Osteoblast (primary cell): ENCODE results near the gene PCDHGB7. TPM values are rescaled to one million over a fixed set of nuclear protein-coding genes. Genes with fewer than 3 reads are reported as not detected.
A peak's percentile ranks its signal among the peaks of the same experiment; 100 is the strongest.
"Not testable (repeated sequence)": the region's sequence is repeated elsewhere in the genome, so short reads cannot be mapped to it uniquely, and the experiment has no call there.

Experiments
- DNase-seq: peaks from one replicate; pipeline ENCODE4 v3.0.0; 2011; ENCODE audit warnings: low spot score, mixed read lengths; ENCODE audit not compliant: insufficient read length; ENCODE audit errors: missing footprints
- H2AFZ ChIP-seq: 2 replicates; pipeline ENCODE4 v1.6.0; 2011; ENCODE audit warnings: mild to moderate bottlenecking, low read length
- H3K27ac ChIP-seq: 2 replicates; pipeline ENCODE4 v1.5.1; 2011; ENCODE audit warnings: mild to moderate bottlenecking, low read depth, low read length, moderate library complexity
- H3K27me3 ChIP-seq: 2 replicates; pipeline ENCODE4 v1.6.0; 2012; ENCODE audit warnings: mild to moderate bottlenecking, control low read depth, inconsistent platforms, low read length, moderate library complexity; ENCODE audit not compliant: insufficient read depth
- H3K36me3 ChIP-seq: 2 replicates; pipeline ENCODE4 v1.5.1; 2011; ENCODE audit warnings: mild to moderate bottlenecking, low read length, control low read depth, moderate library complexity; ENCODE audit not compliant: insufficient read depth
- H3K4me1 ChIP-seq: 2 replicates; pipeline ENCODE4 v1.5.1; 2011; ENCODE audit warnings: mild to moderate bottlenecking, low read length, control low read depth, moderate library complexity; ENCODE audit not compliant: insufficient read depth
- H3K4me2 ChIP-seq: 2 replicates; pipeline ENCODE4 v1.6.0; 2011; ENCODE audit warnings: mild to moderate bottlenecking, low read length; ENCODE audit not compliant: insufficient read depth
- H3K4me3 ChIP-seq: fragments of 200-600 bp; sonication (generic); 3 replicates; pipeline ENCODE4 v1.5.1; 2012; ENCODE audit warnings: mild to moderate bottlenecking, low read length, inconsistent platforms; ENCODE audit not compliant: insufficient read depth
- H3K79me2 ChIP-seq: 2 replicates; pipeline ENCODE4 v1.6.0; 2012; ENCODE audit warnings: mild to moderate bottlenecking, low read length, control low read depth, inconsistent platforms; ENCODE audit not compliant: insufficient read depth
- H3K9me3 ChIP-seq: 2 replicates; pipeline ENCODE4 v1.5.1; 2011; ENCODE audit warnings: low read depth, low read length, control low read depth
- H4K20me1 ChIP-seq: 2 replicates; pipeline ENCODE4 v1.6.0; 2012; ENCODE audit warnings: mild to moderate bottlenecking, low read length, control low read depth; ENCODE audit not compliant: insufficient read depth
- CTCF ChIP-seq: IDR thresholded peaks from 2 replicates; pipeline ENCODE4 v1.5.1; 2011; ENCODE audit warnings: mild to moderate bottlenecking, low read depth, low read length, moderate library complexity; ENCODE audit errors: extremely low read depth
- total RNA-seq: library from RNA; depleted of rRNA; stranded (reverse); fragments of >200 nt; gene quantifications from 2 replicates; pipeline ENCODE4 v1.2.3, GENCODE V29; 2012

The PCDHGB7 gene
- total RNA-seq, 1 donor = 18.5 TPM

- no peaks in the 10 kb centered on the region for H3K79me2 ChIP-seq
- H2AFZ ChIP-seq = no peak overlapping the region
- no peaks in the 10 kb centered on the region for H3K4me1 ChIP-seq
- H3K27me3 ChIP-seq = peaks cover 11% of the 10 kb centered on the region
- no peak overlapping the region for H3K27ac ChIP-seq
- H3K9me3 ChIP-seq = peaks cover 3% of the 10 kb centered on the region
- no peak for TF ChIP-seq CTCF
- DNase-seq = no peak
- H3K4me2 ChIP-seq = no peak overlapping the region
- H4K20me1 ChIP-seq = peaks cover 3% of the 10 kb centered on the region
- no peak overlapping the region for H3K4me3 ChIP-seq
- H3K36me3 ChIP-seq = no peaks in the 10 kb centered on the region
Measured at GRCh38 chr5:141409598-141410306, 7.7 kb upstream of the PCDHGB7 start.

GRCh38 chr5:141411575-141411974 is 5.9 kb upstream of the PCDHGB7 start:
- peaks cover 3% of the 10 kb centered on the region for H3K9me3 ChIP-seq

DNA sequence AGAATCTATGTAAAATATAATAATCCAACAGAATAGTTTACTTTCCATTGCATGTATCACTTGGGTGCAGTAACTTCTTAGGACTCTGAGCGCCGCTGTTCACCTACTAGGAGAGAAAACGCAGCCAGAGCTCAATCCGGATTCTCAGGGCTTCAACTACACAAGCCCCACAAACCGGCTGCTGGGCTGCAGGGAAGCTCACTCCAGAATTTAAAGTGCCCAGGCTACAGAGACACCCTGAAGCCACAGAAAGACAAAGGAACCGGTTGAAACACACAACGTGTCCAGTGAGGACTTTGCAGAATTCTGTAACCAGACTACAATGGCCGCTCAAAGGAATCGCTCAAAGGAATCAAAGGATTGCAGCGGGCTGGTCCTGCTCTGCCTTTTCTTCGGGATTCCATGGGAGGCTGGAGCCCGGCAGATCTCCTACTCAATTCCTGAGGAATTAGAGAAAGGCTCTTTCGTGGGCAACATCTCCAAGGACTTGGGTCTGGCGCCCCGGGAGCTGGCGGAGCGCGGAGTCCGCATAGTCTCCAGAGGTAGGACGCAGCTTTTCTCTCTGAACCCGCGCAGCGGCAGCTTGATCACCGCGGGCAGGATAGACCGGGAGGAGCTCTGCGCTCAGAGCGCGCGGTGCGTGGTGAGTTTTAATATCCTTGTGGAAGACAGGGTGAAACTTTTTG is 4.5 kb upstream of the PCDHGB7 start, which contains the start of gene PCDHGA10:
Gene PCDHGA10, plus strand, starts transcription at position 134 of the 686 bp plus-strand sequence. Its CDS starts 189 bp downstream, at position 323.
- Histone ChIP-seq H3K27me3 (peaks cover 11% of the 10 kb centered on the region), H2AFZ (peak within 1 kb of the TSS; percentile 71), H3K36me3 (no peaks in the 10 kb centered on the region), H3K27ac (no peak within 1 kb of the TSS), H3K4me3 (peak within 1 kb of the TSS; percentile 68), H4K20me1 (no peaks in the 10 kb centered on the region), H3K79me2 (no peaks in the 10 kb centered on the region), H3K9me3 (peaks cover 3% of the 10 kb centered on the region), H3K4me1 (no peaks in the 10 kb centered on the region), H3K4me2 (peak within 1 kb of the TSS; percentile 80)
- DNase-seq = peak; percentile 94
- peak; percentile 79 for TF ChIP-seq CTCF

More at GRCh38 chr5:141411575-141411974, 5.9 kb upstream of the PCDHGB7 start:
- no peaks in the 10 kb centered on the region for H3K4me1 ChIP-seq
- H3K4me3 ChIP-seq = no peak overlapping the region
- H3K27me3 ChIP-seq = peaks cover 11% of the 10 kb centered on the region
- no peak overlapping the region for H3K27ac ChIP-seq
- H2AFZ ChIP-seq = no peak overlapping the region
- DNase-seq = no peak
- H3K4me2 ChIP-seq = no peak overlapping the region
- no peaks in the 10 kb centered on the region for H3K79me2 ChIP-seq
- TF ChIP-seq CTCF = no peak
- H3K36me3 ChIP-seq = no peaks in the 10 kb centered on the region
- no peaks in the 10 kb centered on the region for H4K20me1 ChIP-seq

DNA sequence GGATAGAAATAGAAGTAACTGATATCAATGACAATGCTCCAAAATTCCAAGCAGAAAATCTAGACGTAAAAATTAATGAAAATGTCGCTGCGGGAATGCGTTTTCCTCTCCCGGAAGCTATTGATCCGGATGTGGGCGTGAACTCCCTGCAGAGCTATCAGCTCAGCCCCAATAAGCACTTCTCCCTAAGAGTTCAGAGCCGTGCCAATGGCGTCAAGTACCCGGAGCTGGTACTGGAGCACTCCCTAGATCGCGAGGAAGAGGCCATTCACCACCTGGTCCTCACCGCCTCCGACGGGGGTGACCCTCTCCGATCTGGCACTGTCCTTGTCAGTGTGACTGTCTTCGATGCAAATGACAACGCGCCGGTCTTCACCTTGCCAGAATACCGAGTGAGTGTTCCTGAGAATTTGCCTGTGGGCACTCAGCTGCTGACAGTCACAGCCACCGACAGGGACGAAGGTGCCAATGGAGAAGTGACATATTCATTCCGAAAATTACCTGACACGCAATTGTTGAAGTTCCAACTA is 3.9 kb upstream of the PCDHGB7 start:
- DNase-seq = no peak
- Histone ChIP-seq H3K4me2 (peak overlapping the region; percentile 80), H3K27ac (no peak overlapping the region), H3K4me1 (no peaks in the 10 kb centered on the region), H3K9me3 (peaks cover 3% of the 10 kb centered on the region), H3K36me3 (no peaks in the 10 kb centered on the region), H2AFZ (peak overlapping the region; percentile 71), H3K27me3 (peaks cover 11% of the 10 kb centered on the region), H4K20me1 (no peaks in the 10 kb centered on the region), H3K79me2 (no peaks in the 10 kb centered on the region), H3K4me3 (peak overlapping the region; percentile 68)
- TF ChIP-seq CTCF = no peak

- DNase-seq = not testable (repeated sequence)
Measured at GRCh38 chr5:141414548-141415274, 2.8 kb upstream of the PCDHGB7 start.

More at GRCh38 chr5:141414548-141415274, 2.8 kb upstream of the PCDHGB7 start:
- H3K4me2 ChIP-seq, H3K27ac ChIP-seq, H3K79me2 ChIP-seq, H3K9me3 ChIP-seq, H3K4me3 ChIP-seq, H3K4me1 ChIP-seq, H3K36me3 ChIP-seq, H2AFZ ChIP-seq, H4K20me1 ChIP-seq, H3K27me3 ChIP-seq: not testable (repeated sequence)
